SW480 (cell line): Measurements from ENCODE around the gene TXNL1.
"Not testable (repeated sequence)": the region's sequence is repeated elsewhere in the genome, so short reads cannot be mapped to it uniquely, and the experiment has no call there.

Experiments used
- DNase-seq: peaks from one replicate; pipeline ENCODE4 v3.0.0-alpha.2; 2016; ENCODE audit warnings: low spot score

Gene TXNL1

DNA sequence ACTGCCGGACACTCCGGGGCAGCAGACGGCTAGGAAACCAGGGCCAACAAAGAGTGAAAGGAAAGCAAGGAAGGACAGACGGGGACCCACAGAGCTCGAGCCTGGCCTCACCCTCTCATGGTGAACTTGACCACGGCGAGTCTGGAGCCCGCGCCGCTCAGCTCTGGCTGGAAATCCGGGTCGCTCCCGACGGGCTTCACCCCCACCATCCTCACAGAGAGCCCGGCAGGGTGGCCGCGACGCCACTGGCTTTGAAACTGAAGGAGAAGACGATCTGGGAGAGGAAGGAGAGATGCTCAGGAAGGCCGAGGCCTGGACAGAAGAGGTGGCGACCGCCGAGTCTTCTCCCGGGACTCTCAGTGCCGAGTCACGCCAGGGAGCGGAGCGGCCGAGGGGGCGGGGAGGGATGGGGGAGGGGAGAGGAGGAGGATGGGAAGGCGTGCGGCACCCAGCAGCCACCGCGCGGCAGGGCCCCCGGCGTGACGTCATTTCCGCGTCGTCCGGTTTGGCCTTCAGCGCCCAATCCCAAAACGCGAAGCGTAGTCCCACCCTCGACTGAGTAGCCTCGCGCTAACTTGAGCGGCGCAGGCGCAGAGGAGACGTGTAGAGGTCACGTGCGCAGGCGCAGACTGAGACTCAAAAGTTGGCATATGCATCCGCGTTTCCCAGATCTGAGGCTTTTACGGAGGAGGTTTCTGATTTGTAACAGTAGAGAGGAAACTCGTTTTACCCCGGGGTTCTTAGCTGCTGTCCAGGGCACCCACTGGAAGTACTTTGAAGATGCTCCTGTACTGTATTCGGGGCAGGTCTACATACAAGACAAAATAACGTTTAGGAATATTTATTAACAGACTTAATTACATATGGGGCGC, at the start of gene TXNL1:
Gene TXNL1, minus strand, starts transcription at position 361 of the 872 bp plus-strand sequence. Its CDS starts 152 bp downstream, at position 209.
- DNase-seq: peak; percentile 91

GRCh38 chr18:56684277-56684676, 45.9 kb upstream of the TXNL1 start:
- DNase-seq: no peak

DNA sequence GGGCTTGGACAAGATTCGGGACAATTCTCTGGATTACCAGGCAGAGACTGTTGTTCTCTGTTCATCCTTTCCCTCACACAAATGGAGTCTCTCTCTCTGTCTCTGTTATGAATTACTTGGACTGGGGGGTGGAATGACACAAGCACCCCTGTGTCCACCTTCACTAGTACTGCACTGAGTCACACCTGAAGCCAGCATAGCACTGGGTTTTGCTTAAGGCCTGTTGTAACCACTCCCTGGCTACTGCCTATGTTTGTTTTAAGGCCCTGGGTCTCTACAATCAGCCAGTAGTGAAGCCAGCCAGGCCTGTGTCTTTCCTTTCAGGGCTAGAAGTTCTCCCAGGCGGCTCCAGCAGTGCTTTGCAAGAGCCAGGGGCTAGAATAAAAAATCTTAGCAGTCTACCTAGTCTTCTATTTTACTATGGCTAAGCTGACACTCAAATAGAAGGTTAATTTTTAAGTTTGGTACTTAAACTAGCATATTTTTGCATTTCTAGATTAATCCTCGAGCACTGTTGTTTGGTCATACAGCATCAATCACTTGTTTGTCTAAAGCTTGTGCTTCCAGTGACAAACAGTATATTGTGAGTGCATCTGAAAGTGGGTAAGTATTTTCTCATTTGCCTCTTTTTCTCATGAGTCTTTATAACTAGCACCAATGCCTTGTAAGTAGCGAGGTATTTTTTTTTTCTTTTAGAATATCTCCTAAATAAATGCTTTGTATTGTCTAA, 40.6 kb upstream of the TXNL1 start:
- no peak for DNase-seq

DNA sequence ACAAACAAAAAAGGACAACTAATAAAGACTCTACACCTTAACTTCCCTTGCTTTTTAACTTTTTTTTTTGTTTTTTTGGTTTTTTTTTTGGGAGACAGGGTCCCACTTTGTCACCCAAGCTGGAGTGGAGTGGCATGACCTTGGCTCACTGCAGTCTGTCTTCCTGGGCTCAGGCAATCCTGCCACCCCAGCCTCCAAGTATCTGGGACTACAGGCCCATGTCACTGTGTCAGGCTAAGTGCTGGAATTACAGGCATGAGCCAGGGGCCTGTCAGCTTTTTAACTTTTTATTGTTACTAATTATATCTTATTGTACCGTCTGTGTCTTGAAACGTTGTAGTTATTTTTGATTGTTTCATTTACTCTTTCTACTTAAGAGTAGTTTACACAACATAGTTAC, 38.2 kb upstream of the TXNL1 start:
- no peak for DNase-seq

- DNase-seq: no peak
Observed at GRCh38 chr18:56672981-56673380, 34.6 kb upstream of the TXNL1 start.

DNA sequence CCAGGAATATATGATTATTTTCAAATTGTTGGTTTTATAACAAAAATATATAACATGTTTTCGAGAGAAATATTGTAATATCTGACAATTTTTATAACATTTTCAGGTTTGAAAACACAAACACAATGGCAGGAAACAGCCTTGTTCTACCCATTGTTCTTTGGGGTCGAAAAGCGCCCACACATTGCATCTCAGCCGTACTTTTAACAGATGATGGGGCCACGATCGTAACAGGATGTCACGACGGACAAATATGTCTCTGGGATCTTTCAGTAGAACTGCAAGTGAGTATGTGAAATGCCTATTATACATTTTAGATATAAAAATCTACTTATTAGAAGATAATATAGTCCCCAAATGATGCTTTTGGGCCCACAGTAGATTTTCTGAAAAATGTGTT, 34.0 kb upstream of the TXNL1 start:
- no peak for DNase-seq

DNA sequence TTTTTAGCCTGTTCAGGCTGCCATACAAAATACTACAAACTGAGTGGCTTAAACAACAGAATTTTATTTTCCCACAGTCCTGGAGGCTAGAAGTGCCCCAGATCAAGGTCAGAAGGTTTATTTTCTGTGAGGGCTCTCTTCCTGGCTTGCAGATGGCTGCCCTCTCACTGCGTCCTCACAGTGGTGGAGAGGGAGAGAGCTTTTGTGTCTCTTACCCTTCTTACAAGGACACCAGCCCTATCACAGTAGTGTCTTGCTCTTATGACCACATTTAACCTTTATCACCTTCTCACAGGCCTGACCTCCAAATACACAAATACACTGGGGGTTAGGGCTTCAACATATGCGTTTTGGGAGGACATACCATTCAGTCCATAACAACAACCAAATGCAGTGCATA, 24.5 kb upstream of the TXNL1 start:
- no peak for DNase-seq

- DNase-seq: no peak
Observed at GRCh38 chr18:56662502-56662901, 24.1 kb upstream of the TXNL1 start.

DNA sequence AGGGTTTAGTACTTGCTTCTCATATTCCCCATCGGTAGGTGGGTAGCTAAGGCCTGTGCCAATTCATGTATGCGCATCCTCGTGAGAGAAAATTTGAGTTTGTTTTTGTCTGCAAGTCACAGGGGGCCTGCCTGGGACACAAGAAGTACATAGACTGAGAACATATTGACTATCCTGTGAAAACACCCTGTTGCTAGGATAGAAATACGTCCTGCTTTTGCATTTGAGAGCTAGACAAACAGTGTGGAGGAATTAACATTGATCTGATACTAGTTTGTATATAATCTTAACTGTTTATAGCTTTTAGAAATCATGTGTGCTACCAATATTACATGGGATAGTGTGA, 23.6 kb upstream of the TXNL1 start:
- DNase-seq: no peak

GRCh38 chr18:56661360-56662062, 23.1 kb upstream of the TXNL1 start:
- DNase-seq: no peak

DNA sequence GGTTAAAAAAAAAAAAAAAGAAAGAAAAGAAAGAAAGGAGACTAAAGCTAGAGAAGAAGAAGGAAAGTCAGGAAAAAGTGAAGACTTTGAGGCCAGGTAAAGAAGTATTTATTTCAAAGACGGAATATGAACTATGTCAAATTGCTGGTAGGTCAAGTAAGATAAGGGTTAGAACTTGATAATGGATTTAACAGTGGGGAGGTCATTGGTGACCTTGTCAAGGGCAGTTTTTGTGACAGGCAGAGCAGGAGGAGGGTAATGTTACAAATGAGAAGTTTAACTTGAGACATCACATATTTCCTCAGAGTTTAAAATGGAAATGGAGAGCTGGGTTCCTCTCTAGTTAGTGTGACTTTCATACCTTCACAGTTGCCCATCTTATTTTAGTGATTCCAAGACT, 22.3 kb upstream of the TXNL1 start:
- DNase-seq: no peak

DNA sequence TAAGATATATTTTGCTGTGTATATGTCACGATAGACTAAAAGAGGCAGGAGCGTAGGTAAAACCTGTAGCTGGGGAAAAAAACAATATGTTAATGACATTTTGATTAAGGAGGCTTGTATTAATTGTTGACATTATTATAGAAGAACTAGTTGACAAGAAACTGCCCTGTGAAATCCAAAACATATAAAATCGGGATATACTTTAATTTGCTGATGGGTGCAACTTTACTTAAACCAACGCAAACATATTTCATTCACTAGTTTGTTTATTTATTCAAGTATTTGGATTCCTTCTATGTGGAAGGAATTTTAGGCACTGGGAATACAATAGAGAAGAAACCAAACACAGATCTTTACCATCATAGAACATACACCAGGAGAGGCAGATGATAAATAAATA, 20.7 kb upstream of the TXNL1 start:
- DNase-seq: no peak

- no peak for DNase-seq
Observed at GRCh38 chr18:56658261-56658660, 19.9 kb upstream of the TXNL1 start.

DNA sequence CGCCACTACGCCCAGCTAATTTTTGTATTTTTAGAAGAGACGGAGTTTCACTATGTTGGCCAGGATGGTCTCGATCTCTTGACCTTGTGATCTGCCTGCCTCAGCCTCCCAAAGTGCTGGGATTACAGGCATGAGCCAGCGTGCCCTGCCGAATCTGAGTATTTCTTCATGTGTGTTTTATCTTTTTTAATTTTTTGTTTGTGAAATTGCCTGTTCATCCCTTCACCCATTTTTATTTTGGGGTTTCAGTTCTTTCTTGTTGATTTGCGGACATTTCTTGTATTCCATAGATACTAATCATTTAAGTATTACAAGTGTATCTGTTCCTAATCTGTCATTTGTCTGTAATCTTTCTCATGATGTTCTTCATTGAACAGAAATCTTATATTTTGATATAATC, 15.9 kb upstream of the TXNL1 start:
- DNase-seq: not testable (repeated sequence)

DNA sequence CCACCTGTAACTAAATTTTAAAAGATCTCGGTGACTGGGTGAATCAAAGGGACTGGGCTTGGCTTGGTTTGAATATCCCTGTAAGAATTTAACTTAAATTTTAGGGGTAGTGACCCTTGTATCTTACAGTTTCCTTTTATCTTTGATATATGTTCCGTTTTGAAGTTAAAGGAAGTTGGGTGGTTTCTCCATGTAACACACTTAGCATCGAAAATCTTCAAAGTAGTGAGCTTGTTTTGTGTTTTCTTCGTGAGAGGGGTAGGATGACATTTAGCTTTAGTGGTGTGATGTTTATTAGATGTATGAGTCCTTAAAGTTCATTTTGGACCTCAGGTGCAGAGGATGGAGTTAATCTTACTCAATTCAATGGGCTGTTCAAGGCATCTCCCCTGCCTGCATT, 14.4 kb upstream of the TXNL1 start:
- no peak for DNase-seq

- DNase-seq: no peak
Observed at GRCh38 chr18:56651771-56652092, 13.3 kb upstream of the TXNL1 start.

GRCh38 chr18:56650944-56651770, 12.8 kb upstream of the TXNL1 start, which contains the start of gene WDR7:
WDR7 (plus strand) TSS chr18:56651359; CDS start chr18:56672516, 21,157 bp downstream.
- peak; percentile 92 for DNase-seq

DNA sequence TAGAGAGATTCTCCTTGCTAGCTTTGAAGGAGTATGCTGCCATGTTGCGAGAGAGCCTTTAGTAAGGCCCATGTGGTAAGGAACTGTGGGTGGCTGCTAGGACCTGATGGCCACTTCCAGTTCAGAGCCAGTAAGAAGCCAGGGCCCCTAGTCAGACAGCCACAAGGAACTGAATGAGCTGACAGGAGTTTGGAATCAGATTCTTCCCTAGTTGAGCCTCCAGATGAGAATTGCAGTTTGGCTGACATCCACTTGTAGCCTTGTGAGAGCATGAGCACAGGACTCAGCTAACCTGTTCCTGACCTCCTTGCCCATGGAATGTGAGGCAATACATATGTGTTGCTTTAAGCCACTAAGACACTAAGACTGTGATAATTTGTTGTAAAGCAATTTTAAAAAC, 11.6 kb upstream of the TXNL1 start:
- no peak for DNase-seq

GRCh38 chr18:56647951-56648893, 9.8 kb upstream of the TXNL1 start:
- DNase-seq: no peak

DNA sequence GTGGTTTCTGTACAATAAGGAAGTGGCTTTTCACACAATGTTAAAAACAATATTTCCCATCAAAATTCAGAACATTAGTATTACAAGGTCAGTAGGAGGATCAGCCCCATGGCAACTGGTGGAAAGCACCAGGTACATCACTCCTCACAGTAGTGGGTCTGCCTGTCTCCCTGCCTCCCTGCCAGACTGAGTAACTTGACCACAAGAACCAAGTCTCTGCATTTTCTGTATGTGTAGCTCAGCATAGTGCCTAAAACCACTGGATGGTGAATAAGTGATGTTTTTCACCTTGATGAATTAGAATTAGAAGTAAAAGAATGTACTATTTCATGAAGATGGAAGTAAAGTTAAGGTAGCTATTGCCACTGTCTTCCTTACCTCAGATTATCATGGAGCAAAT, 8.7 kb upstream of the TXNL1 start:
- no peak for DNase-seq
